NCI-H2196 treated with DMSO at 0.1 percent for 48 hours (cell line): ENCODE data around the gene LYZL2.
"Not testable (repeated sequence)": the region's sequence is repeated elsewhere in the genome, so short reads cannot be mapped to it uniquely, and the experiment has no call there.

Source experiments
- DNase-seq: peaks from one replicate; lab custom pipeline; 2025; ENCODE audit not compliant: unreplicated experiment; lab: John Stamatoyannopoulos, UW

LYZL2 gene

DNA sequence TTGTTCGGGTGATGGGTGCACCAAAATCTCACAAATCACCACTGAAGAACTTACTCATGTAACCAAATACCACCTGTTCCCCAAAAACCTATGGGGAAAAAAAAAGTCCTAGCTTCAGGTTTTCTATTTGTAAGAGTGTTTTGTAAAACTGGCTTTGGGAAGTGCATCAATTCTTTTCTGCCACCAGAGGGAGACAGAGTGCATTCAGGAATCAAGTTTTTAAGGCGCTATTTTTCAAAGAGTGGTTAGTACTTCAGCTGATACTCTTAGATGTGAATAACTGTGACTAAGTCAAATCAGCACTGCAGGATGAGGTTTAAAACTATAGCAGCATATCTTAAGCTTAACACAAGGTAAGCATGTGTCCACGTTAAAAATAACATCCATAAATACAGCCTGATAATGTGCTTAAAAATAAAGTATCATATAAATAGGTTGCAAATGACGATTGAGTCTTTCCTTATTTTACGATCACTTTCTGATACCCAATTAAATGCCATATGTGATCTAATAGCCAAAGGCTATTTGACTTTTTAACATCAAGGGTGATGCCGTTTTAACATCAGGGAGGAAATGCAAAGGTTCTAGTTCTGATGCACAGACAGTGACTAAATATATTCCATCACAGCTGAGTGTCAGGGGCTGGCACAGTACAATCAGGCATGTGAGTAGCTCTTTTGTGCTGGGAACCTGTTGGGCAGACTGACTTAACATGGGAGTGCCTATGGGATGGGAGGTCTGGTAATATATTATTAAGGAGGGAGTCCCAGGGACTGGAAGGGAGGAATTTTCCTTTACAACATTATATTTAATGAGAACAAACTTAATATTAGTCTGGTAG is 10.6 kb upstream of the LYZL2 start:
- DNase-seq, result no peak

DNA sequence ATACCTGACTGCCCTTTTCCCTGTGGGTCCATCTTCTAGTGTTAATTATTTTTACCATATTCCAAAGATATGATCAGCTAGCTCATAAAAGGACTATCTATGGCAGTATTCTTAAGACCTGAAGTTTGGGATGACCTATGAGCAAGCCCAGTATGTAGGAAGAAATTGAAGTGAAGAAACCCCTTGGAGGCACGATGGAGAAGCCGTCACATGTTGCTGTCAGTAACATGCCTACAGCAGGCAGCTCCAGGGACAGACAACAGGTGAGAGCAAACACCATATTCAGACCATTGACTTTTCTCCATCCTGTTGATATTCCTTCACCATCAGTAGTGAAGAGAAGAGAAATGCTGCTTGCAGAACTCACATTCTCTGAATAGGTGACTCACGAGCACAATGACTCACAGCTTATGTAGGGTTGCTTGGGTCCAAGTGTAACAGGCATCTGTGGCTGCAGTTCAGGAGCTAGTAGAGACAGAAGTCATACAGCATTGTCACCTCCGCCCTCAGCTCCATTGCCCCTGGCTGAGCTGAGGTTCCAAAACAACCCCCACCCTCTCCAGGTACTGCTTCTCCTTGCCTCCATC is 8.4 kb upstream of the LYZL2 start:
- DNase-seq, result no peak

DNA sequence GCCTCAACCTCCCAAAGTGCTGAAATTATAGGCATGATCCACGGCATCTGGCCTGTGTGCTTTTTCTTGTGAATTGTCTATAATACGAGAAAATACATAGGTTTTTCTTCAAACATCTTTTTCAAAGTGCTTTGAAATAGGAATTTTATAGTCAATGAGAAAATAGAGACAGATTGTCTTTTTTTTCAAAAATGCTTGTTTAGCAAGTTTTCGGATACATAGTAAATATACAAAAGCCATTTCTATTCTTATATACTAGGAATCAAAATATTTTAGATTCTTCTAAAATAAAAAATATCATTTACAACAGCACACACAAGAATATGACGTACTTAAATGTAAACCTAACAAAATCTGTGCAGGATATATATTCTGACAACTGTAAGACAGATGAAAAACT is 1.6 kb upstream of the LYZL2 start:
- DNase-seq, result no peak

DNA sequence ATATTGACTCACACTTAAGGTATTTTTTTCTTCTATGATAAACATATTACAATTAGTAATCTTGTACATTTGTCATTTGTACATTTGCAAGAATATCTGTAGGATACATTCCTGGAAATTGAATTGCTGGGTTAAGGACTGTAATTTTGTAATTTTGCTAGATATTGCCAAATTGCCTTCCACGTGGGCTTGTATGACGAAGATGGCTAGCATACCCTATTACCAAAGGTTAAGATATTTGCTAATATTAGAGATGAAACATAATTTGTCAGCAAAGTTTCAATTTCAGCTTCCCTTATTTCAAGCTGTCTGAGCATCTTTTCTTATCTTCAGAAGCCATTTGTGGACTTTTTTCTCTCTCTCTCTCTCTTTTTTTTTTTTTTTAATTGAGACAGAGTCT is 1.0 kb upstream of the LYZL2 start:
- DNase-seq, result no peak

DNA sequence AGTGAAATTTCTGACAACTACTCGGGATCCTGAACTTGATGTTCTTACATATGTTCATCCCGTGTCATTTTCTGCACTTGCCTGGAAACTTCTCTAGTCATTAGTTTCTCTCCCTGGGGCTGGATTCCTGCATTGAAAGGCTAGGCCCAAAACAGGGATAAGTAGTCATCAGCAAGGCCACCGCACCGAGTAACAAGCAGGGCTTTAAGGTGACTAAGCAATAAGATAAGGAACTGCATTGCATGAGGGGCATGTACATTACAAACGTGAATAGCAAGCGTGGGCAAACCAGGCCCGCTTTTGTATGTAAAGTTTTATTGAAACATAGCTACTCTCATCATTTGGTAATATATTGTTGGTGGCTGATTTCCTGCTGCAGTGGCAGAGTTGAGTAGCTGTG is 977 bp downstream of the LYZL2 start:
- not testable (repeated sequence) for DNase-seq

DNA sequence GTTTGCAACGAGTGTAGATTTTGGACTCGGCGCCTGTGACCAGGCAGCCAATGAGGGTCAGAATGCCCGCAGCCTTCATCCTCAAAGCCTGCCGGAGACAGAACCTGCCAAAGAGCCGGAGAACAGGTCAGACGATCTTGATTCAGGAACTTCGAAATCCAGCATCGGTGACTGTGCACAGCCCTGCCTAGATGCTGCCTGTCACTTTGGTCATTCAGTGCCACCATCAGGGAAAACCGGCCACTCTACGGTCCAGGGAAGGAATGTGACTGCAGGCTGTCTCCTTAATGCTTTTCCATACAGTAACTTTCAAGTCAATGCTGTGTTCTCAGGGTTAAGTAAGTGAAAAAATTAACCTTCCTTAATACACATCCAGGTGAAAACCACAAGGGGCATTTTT is 2.7 kb downstream of the LYZL2 start:
- DNase-seq, result not testable (repeated sequence)

DNA sequence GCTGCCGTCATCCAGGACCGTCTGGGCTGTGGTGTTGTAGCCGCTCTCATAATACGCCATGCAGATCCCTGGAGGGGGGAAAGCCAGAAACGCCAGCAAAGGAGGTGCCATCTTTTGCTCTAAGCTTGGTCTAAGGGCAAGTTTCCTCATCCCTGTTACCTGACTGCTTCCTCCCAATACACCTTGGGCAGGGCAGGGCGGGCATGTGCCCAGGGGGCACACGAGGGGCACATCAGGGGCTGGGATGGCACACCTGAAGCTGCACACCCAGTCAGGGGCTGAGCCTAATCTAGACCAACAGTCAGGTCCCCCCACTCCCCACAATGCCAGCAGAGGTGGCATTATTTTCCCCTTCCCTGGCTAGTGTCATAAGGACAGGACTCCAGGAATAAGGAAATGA is 3.4 kb downstream of the LYZL2 start:
- not testable (repeated sequence) for DNase-seq

DNA sequence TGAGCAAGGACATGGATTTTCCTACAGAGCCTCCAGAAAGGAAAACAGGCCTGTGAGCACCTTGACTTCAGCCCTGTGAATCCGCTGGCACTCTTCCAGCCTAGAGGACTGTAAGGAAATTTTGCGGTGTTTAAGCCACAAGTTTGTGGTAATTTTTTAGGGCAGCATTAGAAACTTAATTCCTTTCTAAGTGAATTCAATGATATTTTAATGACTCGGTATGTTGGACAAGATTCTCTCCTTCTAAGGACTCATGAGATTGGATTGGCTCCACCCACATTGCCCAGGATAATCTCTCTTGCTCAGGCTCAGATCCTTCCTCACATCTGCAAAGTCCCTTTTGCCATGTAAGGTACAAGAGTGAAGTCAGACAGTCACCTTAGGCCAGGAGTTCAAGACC is 4.5 kb downstream of the LYZL2 start:
- DNase-seq, result no peak

DNA sequence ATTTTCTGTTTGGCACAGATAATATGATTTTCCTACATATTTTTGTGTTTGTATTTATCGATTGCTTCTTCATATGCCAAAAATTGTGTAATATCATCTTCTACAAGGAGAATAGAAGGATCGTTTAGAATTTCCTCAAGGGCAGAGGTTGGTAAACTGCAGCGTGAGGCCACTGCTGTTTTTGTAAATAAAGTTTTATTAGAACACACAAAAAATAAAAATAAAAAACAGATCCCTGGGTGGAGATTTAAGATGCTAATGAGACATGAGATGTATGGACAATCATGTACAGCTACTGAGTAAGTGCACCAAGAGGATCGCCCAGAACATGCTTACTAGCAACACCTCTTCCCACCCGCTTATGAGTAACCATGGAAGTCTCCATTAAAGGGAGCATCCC is 9.6 kb downstream of the LYZL2 start:
- DNase-seq, result no peak

DNA sequence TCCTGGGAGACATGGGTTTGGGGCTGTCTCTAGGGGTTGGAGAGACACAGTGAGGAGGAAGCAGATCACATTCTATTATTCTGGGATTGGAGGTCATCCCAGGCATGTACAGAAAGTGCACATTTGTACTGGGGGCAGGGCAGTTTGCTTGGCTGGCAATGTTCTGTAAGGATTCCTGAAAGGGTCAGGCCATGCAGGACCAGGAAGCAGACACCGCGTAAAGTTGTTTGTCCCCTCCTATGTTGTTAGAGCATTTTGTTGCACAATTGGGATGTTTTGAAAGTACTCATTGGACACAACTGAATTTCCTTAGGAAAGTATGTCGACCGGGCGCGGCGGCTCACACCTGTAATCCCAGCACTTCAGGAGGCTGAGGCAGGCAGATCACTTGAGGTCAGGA is 12.5 kb downstream of the LYZL2 start:
- DNase-seq, result no peak

DNA sequence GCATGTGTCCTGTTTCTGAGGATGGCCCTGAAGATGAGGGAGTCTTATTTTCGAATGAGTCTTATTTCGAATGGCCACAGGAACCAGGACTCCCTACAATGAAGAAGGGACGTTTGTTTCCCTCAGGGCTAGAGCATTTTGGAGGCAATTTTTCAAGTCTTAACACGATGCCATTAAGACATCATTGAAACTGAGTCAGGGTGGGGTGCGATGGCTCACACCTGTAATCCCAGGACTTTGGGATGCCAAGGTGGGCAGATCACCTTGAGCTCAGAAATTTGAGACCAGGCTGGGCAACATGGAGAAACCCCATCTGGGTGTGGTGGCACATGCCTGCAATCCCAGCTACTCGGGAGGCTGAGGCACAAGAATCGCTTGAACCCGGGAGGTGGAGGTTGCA is 18.5 kb downstream of the LYZL2 start:
- not testable (repeated sequence) for DNase-seq

DNA sequence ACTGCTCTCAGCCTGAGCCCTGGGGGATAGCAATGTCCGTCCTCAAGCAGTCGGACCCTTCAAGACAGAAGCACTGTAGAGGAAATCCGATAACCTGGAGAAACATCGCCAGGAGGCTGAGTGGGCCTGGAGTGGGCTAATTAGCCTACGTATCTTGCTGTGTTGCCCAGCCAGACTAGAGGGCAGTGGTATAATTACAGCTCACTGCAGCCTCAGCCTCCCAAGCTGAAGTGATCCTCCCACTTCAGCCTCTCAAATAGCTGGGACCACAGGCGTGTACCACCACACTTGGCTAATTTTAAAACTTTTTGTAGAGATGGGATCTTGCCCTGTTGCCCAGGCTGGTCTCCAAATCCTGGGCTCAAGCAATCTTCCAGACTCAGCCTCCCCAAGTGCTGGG is 21.7 kb downstream of the LYZL2 start:
- DNase-seq, result no peak

DNA sequence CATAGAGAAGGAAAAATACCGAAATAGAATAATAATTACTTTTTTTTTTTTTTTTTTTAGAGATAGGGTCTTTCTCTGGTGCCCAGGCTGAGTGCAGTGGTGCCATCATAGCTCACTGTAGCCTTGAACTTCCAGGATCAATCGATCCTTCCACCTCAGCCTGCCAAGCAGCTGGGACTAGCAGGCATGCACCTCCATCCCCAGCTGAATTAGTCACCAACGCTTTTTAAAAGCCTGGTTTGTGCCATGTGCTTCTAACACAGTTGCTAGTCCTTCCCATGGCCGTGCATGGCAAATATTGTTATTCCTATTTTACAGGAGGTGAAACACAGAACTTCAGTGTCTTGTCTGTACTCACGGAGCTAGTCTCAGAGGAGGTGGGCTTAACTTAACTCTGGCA is 23.2 kb downstream of the LYZL2 start:
- no peak for DNase-seq

DNA sequence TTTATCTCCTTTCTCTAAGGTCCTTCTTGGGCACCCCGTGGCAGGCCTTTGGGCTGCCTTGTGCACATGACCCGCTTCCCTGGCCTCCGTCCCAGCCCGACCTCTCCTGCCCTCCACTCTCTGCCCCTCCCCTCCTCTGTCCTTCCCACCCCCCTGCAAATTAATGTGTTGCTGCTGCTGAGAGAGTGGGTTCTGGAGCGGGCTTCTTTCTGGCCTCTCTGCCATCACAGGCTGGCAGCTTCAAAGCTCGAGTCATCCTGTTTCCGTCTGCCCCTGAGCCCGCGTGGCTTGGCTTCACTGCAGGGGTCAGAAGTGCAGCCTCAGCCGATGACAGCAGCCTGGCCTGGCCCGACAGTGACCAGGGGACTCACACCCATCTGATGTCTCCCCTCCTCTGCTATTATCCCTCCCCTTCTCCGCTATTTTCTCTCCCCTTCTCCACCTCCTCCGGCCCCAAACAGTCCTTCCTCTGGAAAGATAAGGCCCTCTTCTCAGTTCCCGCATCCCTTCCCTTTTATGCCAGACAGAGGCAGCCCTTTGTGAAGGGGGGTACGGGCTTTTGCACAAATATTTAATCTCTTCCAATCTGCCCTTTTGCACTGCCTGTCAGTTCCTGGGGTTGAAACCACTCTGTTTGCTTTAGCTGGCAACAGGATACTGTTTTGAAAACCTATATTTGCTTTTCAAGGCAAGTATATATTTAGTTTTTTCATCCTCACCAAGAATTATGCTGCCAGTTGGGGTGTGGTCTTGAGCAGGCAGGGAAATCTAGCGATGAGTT is 24.0 kb downstream of the LYZL2 start:
- DNase-seq, result not testable (repeated sequence)

DNA sequence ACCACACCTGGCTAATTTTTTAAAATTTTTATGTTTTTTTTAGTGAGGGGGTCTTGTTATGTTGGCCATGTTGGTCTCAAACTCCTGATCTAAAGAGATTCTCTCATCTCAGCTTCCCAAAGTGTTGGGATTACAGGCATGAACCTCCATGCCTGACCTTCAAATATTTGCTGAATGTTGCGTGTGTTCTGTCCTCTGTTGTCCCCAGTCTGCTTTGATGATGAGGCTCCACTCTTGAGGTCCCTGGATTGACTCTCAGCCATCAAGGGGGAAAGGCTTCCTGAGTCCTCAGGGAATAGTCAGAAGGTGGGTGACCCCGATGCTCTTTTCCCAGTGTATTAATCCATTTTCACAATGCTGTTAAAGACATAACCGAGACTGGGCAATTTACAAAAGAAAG is 26.0 kb downstream of the LYZL2 start:
- no peak for DNase-seq

DNA sequence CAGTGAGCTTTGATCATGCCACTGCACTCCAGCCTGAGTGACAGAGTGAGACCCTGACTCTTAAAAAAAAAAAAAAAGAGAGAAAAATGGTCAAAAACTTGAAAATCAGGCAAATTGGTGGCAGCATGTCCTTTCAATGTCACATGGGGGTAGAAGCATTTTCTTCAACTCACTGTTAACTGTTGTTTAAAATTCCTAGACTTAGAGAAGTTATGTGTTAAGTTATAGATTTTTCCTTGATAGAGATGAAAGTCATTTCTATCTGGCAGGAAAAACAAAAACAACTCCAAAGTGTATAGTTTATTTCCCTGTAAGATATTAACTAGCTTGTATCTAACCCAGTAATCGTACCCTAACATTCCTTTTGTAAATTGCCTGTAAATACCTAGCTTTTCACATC is 26.8 kb downstream of the LYZL2 start:
- no peak for DNase-seq

DNA sequence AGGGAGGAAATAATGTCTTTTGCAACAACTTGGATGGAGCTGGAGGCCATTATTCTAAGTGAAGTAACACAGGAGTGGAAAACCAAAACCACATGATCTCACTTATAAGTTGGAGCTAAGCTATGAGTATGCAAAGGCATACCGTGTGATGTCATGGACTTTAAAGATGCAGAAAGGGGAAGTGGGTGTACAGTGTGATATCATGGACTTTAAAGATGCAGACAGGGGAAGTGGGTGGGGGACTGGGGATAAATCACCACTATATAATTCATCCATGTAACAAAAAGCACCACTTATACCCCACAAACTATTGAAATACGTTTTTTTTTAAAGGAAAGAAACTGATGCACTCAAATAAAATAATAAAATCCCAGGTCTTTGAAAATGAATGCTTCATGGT is 29.5 kb downstream of the LYZL2 start:
- DNase-seq, result no peak

DNA sequence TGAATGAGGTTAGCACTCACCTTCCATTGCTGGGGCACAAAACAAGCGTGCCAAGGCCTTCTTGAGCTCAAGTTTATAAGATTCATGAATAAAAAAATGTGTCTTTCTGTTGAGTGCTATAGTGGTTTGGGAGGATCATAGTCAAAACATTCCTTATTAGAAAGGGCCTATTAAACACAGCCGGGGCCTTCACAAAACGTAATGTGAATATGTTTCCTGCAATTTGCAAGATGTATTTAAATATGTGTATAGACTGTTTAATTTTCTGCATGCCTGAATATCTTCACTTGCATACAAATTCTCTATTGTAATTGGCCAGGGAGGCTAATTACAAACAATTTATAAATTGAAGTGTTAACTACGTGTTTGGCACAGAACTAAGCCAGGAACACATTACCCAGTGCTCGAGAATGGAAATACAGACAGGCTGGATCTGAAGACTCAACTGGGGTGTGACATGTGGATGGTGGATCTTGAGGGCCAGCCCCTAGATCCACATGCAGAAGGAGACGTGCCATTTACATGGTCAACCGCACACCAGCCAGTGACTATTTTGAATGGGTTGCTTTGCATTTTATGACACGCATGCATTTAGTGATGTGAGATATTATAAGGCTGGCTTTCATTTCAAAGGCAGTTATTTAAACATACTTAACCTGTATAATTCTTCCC is 31.3 kb downstream of the LYZL2 start:
- no peak for DNase-seq

DNA sequence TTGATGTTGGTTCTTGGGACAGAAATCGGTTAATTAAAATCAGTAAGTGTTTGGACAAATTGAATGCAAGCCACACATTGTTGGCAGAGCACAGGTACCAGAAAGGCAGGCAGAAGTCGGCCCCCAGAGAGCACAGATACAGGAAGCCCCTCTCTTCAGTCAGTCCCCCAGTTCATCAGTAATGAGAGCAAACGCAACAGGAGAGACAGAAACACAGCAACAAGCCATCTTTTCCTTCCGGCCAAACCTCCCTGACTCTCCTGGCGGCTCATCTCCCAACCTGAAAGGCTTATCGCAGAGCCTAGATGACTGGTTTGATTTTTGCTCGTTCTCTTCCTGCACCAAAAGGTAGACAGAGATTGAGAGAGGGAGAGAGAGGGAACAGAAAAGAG is 32.1 kb downstream of the LYZL2 start:
- not testable (repeated sequence) for DNase-seq

DNA sequence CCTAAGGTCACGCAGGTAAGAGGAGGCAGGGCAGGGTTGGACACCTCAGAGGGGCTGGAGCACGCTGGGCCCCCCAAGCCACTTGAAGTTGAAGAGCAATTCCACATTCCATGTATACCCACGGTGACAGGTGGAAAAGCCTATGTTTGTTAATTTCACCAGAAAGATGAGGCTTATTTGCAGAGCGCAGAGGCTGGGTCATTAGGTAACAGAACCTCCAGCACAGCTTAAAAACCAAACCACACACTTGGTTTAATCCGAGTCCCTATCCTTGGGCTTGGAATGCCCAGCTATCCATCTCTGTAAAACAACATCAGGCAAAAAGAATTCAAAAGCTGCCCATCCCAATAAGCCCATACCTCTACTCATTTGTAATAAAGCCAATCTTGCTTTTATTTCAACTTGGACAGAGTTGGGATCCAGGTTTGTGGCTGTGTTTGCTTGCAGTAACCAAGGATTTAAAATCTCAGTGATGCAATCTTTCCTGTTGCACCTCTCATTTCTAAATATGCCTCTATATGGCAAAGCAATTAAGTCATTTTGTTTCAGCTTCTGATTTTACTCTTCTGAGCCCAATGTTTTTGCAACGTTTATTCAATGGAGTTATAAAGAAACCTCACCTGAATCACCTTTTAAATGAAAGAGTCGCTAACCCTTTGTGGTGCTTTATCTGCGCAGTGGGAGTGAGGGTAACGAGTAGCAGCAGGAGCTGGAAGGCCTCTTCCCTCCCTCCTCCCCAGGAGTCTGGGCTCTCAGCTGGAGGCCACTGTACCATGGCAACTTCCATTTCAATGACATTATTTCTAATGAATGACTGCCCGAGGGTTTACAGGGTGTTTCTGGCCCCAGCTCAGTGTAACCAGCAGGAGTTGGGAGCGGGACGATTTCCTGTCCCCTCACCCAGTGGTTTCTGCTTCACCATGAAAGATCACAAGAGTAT is 32.8 kb downstream of the LYZL2 start:
- DNase-seq, result not testable (repeated sequence)
